GM10266 (cell line): ENCODE data around the gene SESTD1.
"Not testable (repeated sequence)": the region's sequence is repeated elsewhere in the genome, so short reads cannot be mapped to it uniquely, and the experiment has no call there.

ENCODE experiments used
- DNase-seq: peaks from one replicate; pipeline ENCODE4 v3.0.0; 2012; ENCODE audit errors: extremely low spot score
- CTCF ChIP-seq: IDR thresholded peaks from 2 replicates; pipeline ENCODE4 v1.5.1; 2012; ENCODE audit warnings: mild to moderate bottlenecking, low read depth; ENCODE audit not compliant: control insufficient read depth, insufficient read depth; ENCODE audit errors: missing control alignments

Gene SESTD1

GRCh38 chr2:179253226-179253625, 11.4 kb downstream of the SESTD1 start:
- no peak for TF ChIP-seq CTCF
- DNase-seq = no peak

GRCh38 chr2:179252423-179252822, 12.2 kb downstream of the SESTD1 start:
- no peak for DNase-seq
- no peak for TF ChIP-seq CTCF

GRCh38 chr2:179251870-179252269, 12.8 kb downstream of the SESTD1 start:
- DNase-seq = no peak
- TF ChIP-seq CTCF = no peak

- DNase-seq = no peak
- no peak for TF ChIP-seq CTCF
These were observed 13.7 kb downstream of the SESTD1 start for GRCh38 chr2:179250848-179251504.

- no peak for DNase-seq
- TF ChIP-seq CTCF = no peak
These were observed 14.5 kb downstream of the SESTD1 start for GRCh38 chr2:179250095-179250494.

GRCh38 chr2:179248024-179248348, 16.6 kb downstream of the SESTD1 start:
- DNase-seq = no peak
- no peak for TF ChIP-seq CTCF

GRCh38 chr2:179247318-179248023, 17.2 kb downstream of the SESTD1 start:
- no peak for DNase-seq
- TF ChIP-seq CTCF = no peak

GRCh38 chr2:179245843-179246242, 18.8 kb downstream of the SESTD1 start:
- DNase-seq = not testable (repeated sequence)
